NOMO-1 treated with DMSO at 0.1 percent for 48 hours (cell line): ENCODE measurements around the gene NAT8L.
A peak's percentile ranks its signal among the peaks of the same experiment; 100 is the strongest.
"Not testable (repeated sequence)": the region's sequence is repeated elsewhere in the genome, so short reads cannot be mapped to it uniquely, and the experiment has no call there.

Experiments
- DNase-seq: peaks from one replicate; lab custom pipeline; 2025; ENCODE audit not compliant: unreplicated experiment; lab: John Stamatoyannopoulos, UW

Gene NAT8L, protein sequence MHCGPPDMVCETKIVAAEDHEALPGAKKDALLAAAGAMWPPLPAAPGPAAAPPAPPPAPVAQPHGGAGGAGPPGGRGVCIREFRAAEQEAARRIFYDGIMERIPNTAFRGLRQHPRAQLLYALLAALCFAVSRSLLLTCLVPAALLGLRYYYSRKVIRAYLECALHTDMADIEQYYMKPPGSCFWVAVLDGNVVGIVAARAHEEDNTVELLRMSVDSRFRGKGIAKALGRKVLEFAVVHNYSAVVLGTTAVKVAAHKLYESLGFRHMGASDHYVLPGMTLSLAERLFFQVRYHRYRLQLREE

DNA sequence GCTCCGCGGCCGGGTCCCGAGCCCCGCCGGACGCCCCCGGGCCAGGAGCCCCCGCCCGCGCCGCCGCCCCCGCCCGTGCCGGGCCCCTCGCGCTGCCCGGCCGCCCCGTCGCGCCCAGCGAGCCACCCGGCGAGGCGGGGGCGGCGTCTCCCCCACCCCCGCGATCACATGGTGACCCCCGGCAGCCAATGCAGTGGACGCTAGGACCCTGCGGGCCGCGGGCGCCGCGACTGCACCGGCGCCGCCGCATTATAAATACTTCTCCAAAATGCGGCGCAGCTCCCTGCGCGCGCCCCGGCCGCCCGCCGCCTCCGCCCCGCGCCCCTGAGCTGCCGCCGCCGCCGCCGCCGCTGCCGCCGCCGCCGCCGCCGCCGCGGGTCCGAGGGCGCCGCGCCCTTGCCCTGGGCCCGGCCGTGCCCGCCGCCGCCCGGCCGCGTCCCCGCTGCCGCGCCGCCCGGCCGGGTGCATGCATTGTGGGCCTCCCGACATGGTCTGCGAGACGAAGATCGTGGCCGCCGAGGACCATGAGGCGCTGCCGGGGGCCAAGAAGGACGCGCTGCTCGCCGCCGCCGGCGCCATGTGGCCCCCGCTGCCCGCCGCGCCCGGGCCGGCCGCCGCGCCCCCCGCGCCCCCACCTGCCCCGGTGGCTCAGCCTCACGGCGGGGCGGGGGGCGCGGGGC lies at the start of gene NAT8L:
NAT8L (plus strand) TSS at position 282 of the 680 bp plus-strand sequence; CDS start at position 467, 185 bp downstream.
- peak; percentile 62 for DNase-seq

DNA sequence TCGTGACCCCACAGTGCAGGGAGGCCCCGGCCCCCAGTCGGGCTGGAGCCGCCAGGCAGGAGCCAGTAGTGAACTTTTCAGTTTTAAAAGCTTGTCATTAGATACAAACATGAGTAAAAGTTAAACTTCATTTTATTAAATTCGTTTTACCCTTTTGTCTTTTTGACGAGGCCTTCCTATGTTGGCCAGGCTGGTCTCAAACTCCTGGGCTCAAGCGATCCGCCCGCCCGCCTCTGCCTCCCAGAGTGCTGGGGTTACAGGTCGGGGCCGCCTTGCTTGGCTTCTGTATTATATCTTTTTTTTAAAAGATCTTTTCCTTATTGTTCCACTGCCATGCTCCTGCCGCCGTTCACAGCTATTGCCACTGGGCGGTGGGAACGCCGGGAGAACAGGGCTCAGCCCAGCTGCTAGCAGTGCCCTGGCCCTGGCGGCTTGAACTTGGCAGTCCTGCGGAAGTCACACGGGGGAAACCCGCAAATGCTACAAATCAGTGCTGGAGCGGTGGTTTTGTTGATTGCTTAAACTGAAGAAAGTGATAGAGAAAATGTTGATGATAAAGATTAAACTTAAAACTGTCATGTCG lies 49.4 kb upstream of the NAT8L start:
- DNase-seq = peak; percentile 57

GRCh38 chr4:2011583-2011982 lies 47.5 kb upstream of the NAT8L start:
- DNase-seq = peak; percentile 79

- DNase-seq = no peak
Observed at GRCh38 chr4:2015008-2015407, 44.1 kb upstream of the NAT8L start.

DNA sequence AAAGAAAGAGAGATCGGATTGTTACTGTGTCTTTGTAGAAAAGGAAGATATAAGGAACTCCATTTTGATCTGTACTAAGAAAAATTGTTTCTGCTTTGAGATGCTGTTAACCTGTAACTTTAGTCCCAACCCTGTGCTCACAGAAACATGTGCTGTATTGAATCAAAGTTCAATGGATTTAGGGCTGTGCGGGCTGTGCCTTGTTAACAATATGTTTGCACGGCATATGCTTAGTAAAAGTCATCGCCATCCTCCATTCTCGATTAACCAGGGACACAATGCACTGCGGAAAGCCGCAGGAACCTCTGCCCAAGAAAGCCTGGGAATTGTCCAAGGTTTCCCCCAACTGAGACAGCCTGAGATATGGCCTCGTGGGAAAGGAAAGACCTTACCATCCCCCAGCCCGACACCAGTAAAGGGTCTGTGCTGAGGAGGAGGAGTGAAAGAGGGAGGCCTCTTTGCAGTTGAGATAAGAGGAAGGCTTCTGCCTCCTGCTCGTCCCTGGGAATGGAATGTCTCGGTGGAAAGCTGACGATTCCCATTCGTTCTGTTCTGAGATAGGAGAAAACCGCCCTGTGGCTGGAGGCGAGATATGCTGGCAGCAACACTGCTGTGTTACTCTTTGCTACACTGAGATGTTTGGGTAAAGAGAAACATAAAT lies 37.6 kb upstream of the NAT8L start:
- DNase-seq = not testable (repeated sequence)

DNA sequence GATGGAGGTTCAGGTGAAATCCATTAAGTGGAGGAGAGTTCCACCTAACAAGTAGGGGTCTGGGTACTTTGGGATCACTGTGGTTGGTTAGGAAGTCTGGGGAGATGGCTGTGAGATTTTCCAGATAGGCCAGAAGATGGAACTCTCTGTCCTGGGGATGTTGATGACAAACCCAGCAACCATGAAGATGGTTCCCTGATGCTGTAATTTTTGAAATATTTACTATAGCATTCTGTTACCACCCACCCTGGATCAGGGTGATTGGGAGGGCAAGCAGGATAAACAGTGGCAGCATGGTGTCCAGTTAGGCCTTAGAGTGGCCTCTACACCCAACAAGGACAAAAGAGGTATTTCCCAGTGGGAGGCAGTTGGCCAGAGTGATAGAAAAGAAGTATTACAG lies 34.4 kb upstream of the NAT8L start:
- no peak for DNase-seq

- DNase-seq = no peak
Observed at GRCh38 chr4:2025817-2026216, 33.3 kb upstream of the NAT8L start.

DNA sequence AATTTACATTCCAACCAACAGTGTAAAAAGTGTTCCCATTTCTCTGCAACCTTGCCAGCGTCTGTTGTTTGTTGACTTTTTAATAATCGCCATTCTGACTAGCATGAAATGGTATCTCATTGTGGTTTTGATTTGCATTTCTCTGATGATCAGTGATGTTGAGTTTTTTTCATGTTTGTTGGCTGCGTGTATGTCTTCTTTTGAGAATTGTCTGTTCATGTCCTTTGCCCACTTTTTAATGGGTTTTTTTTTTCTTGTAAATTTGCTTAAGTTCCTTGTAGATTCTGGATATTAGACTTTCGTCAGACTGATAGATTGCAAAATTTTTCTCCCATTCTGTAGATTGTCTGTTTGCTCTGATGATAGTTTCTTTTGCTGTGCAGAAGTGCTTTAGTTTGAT lies 32.0 kb upstream of the NAT8L start:
- not testable (repeated sequence) for DNase-seq

- DNase-seq = not testable (repeated sequence)
Observed at GRCh38 chr4:2031161-2031560, 28.0 kb upstream of the NAT8L start.

DNA sequence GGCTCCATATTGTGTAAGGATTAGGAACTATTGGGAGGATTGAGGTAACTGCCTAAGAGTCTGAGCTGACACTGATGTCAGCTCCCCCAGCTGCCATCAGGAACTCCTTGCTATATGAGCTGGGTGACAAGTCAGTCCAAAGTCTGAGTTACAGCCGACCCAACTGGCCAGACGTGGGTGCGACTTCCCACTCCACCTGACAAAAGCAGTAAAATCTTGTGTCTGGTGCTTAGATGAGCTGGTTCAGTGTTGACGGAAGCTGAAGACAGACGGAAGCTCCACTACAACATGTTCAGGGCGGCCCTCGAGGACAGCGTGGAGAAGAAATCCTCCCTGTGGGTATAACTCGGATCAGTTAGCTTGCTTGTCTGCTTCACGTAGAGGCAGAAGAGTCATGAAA lies 22.8 kb upstream of the NAT8L start:
- no peak for DNase-seq

- DNase-seq = peak; percentile 56
Observed at GRCh38 chr4:2036866-2037265, 22.3 kb upstream of the NAT8L start.

- DNase-seq = no peak
Observed at GRCh38 chr4:2040391-2041238, 18.5 kb upstream of the NAT8L start.

DNA sequence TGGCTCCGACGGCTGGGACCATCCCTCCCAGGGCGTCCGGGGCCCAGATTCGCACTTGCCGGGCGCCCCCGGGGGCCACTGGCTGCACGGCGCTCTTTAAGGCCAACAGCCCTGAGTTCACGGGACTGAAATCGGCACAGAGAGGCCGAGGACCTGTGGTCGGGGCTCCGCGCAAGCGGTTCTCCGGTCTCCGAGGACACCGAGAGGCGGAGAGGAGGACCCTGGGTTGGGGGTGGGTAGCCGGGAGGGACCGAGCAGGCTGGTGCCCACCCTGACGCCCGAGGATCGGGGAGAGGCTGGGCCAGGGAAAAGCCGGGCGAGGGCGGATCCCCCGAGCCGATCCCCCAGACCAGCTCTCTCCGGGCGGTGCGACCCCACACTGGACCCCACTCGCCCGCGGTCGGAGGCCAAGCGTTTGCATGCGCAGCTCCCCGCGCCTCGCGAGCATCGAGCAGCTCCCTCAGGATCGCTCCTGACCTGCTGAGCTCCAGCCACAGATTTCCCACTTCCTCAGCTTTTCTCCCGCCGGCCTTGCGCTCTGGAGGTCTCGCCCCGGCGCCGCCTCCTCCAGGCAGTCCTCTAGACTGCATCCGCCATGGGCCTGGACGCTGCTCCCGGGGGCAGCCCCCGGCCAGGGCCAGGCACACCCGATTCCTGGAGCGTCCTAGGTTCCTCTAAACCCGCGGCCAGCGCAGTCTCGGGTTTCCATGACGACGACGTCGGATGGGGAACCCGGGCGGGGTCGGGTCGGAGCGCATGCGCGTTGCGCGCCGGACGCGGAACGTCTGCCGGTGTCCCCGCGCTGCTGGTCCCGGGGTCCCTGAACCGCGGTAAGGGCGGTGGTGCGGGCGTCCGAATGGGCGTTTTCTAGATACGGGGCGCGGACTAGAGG lies 17.6 kb upstream of the NAT8L start:
- peak; percentile 71 for DNase-seq

- no peak for DNase-seq
Observed at GRCh38 chr4:2042204-2042946, 16.8 kb upstream of the NAT8L start.

GRCh38 chr4:2042947-2043395 lies 16.2 kb upstream of the NAT8L start:
- no peak for DNase-seq

DNA sequence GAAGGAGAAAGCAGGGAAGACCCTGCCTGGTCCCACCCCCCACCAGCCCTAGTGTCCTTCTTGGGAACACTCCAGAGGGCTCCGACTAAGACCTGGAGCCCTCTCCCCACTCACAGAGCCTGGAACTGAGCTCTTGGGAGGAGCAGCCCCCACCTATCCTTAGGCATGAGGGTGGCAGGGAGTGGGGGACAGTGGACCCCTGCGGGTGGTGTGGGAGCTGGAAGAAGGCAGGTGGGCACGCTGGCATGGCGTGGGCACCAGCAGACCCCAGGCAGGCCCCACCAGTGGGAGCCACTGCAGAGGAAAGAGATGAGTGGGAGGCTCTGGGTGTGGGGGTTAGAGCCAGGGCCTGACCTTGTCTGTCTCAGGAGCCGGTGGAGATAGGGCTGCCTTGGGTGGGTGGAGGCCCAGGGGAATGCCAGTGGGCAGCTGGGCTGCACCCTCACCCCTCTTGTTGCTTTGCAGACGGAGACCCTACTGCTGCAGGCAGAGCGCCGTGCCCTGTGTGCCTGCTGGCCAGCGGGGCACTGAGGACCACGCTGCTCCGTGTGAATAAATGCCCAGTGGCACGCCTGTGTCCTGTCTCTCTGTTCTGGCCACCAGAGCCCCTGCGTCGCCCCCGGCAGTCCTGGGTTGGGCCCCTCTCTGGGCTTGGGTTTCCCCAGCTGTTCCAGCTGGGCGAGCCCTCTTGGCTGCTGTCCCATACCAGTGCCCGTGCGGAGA lies 15.6 kb upstream of the NAT8L start:
- DNase-seq = no peak

DNA sequence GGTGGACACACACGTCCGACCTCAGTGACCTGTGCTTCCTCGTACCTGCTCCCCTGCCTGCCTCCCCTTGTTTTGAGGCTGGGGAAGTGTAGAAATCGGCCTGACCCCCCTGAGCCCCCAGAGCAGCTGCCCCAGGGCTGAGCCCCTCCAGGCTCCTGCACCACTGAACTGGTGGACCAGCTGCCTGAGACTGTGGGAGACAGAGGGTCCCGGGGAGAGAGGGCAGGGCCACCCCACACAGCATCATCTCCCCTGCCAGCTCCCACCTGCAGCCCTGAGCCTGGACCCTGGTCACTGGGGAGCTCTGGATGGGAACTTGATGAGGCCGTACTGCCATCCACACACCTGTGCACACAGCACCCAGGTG lies 15.0 kb upstream of the NAT8L start:
- no peak for DNase-seq
